Stimulated activated CD4-positive, alpha-beta T cell treated with anti-CD3 and anti-CD28 coated beads, Interleukin-2, amount 100 ng/mL, for 24 hours (primary cell): ENCODE data around the gene ZNF165.
"Not testable (repeated sequence)": the region's sequence is repeated elsewhere in the genome, so short reads cannot be mapped to it uniquely, and the experiment has no call there.

Experiments used
- DNase-seq, 2 donors: peaks; one replicate each; pipeline ENCODE4 v3.0.0-alpha.2; 2020

Gene ZNF165

GRCh38 chr6:28122283-28122682 lies 41.9 kb downstream of the ZNF165 start:
- not testable (repeated sequence) for DNase-seq

- DNase-seq, result peak; percentile 79
Observed at GRCh38 chr6:28124350-28124970, 44.1 kb downstream of the ZNF165 start, which contains the start of gene ZSCAN16. Gene ZSCAN16 (plus strand): TSS chr6:28124609. CDS start chr6:28125444, 835 bp downstream.

GRCh38 chr6:28124971-28125353 lies 44.6 kb downstream of the ZNF165 start:
- no peak for DNase-seq

- no peak for DNase-seq
Observed at GRCh38 chr6:28125401-28125800, 45.0 kb downstream of the ZNF165 start.

GRCh38 chr6:28134015-28134414 lies 53.6 kb downstream of the ZNF165 start:
- no peak for DNase-seq

- no peak for DNase-seq
Observed at GRCh38 chr6:28134716-28135115, 54.3 kb downstream of the ZNF165 start.

- DNase-seq, result no peak
Observed at GRCh38 chr6:28135393-28135792, 55.0 kb downstream of the ZNF165 start.

GRCh38 chr6:28136585-28137504 lies 56.5 kb downstream of the ZNF165 start:
- peak; percentile 80 for DNase-seq

GRCh38 chr6:28137505-28137981 lies 57.2 kb downstream of the ZNF165 start:
- DNase-seq, result no peak
